Hepatocyte (in vitro differentiated cells): ENCODE data around the gene TLK2. TPM values are rescaled to one million over a fixed set of nuclear protein-coding genes. Genes with fewer than 3 reads are reported as not detected.

Experiments used
- DNase-seq: peaks from one replicate; pipeline ENCODE4 v3.0.0-alpha.2; 2016; ENCODE audit warnings: low spot score
- H2AFZ ChIP-seq: fragments of 200-600 bp; sonication (generic); 2 replicates; pipeline ENCODE4 v1.6.0; 2016; ENCODE audit warnings: antibody characterized with exemption, mild to moderate bottlenecking
- H3K27ac ChIP-seq: fragments of 200-600 bp; sonication (generic); 2 replicates; pipeline ENCODE4 v1.5.1; 2016; ENCODE audit warnings: mild to moderate bottlenecking
- H3K27me3 ChIP-seq: fragments of 200-600 bp; sonication (generic); 2 replicates; pipeline ENCODE4 v1.6.1; 2016
- H3K36me3 ChIP-seq: fragments of 200-600 bp; sonication (generic); replicated peaks from 2 replicates; pipeline ENCODE4 v1.5.1; 2016; ENCODE audit warnings: low read depth; ENCODE audit not compliant: insufficient read depth
- H3K4me1 ChIP-seq: fragments of 200-600 bp; sonication (generic); 2 replicates; pipeline ENCODE4 v1.5.1; 2016; ENCODE audit warnings: mild to moderate bottlenecking, moderate library complexity; ENCODE audit not compliant: insufficient read depth
- H3K4me2 ChIP-seq: fragments of 200-600 bp; sonication (generic); 2 replicates; pipeline ENCODE4 v1.6.0; 2016
- H3K4me3 ChIP-seq: fragments of 200-600 bp; sonication (generic); 2 replicates; pipeline ENCODE4 v1.5.1; 2016; ENCODE audit warnings: mild to moderate bottlenecking
- H3K79me2 ChIP-seq: fragments of 200-600 bp; sonication (generic); 2 replicates; pipeline ENCODE4 v1.6.0; 2017; ENCODE audit warnings: mild to moderate bottlenecking
- H3K9me2 ChIP-seq: fragments of 200-600 bp; sonication (generic); replicated peaks from 2 replicates; pipeline ENCODE4 v1.6.0; 2017; ENCODE audit warnings: mild to moderate bottlenecking; ENCODE audit not compliant: insufficient read depth
- H3K9me3 ChIP-seq: fragments of 200-600 bp; sonication (generic); 2 replicates; pipeline ENCODE4 v1.5.1; 2016; ENCODE audit warnings: low read depth, mild to moderate bottlenecking
- H4K20me1 ChIP-seq: fragments of 200-600 bp; sonication (generic); 2 replicates; pipeline ENCODE4 v1.6.0; 2016; ENCODE audit warnings: mild to moderate bottlenecking; ENCODE audit not compliant: insufficient read depth, poor library complexity, severe bottlenecking
- EZH2 ChIP-seq: fragments of 200-600 bp; sonication (generic); IDR thresholded peaks from 2 replicates; pipeline ENCODE4 v1.6.1; 2016; ENCODE audit warnings: antibody characterized with exemption, mild to moderate bottlenecking, borderline replicate concordance
- EZH2phosphoT487 ChIP-seq: fragments of 200-600 bp; sonication (generic); IDR thresholded peaks from one replicate; pipeline ENCODE4 v1.6.1; 2018; ENCODE audit warnings: antibody characterized with exemption, mild to moderate bottlenecking, low read depth, moderate library complexity; ENCODE audit not compliant: unreplicated experiment, severe bottlenecking
- WGBS: methylation state at CpG from one replicate; pipeline ENCODE4 v1.1.6; 2016; ENCODE audit warnings: low lambda C conversion rate; ENCODE audit errors: missing lambda C conversion rate; 5-methylcytosine and 5-hydroxymethylcytosine counted together
- polyA plus RNA-seq: library from polyadenylated mRNA; unstranded; fragments of >200 nt; fragmentation: Nextera tagmentation; extraction: Ambion mirVana; gene quantifications from 2 replicates; pipeline ENCODE4 v1.2.1, GENCODE V29; 2016
- total RNA-seq: library from RNA; depleted of rRNA; stranded (reverse); fragments of >200 nt; gene quantifications from 2 replicates; pipeline ENCODE4 v1.2.3, GENCODE V29; 2014
- TF ChIP-seq, protein P1 (sequence below): fragments of 200-600 bp; sonication (generic); IDR thresholded peaks from 2 replicates; pipeline ENCODE4 v1.5.1; 2016; ENCODE audit warnings: antibody characterized with exemption, mild to moderate bottlenecking; ENCODE audit not compliant: poor library complexity

The TLK2 gene
- total and polyA plus RNA-seq, 2 experiments from 2014 or later = 19.4 to 44.7 TPM

DNA sequence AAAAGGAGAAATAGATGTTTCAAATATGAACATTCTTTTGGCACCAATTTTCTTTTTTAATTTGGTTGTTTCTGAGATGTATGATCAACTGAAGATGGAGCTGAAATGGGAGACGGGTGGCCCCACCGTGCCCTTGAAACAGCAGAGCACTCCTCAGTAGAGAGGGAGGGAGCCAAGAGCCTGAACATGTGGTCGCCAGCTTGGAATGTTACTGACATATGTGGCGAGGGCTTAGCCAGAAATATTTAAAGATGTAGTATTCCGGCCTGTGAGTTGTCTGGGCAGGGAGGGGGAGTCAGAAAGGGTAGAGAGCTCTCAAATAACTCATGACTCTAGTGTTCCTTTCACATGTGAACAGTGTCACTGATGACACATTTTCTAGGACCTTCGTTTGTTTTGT lies 135.5 kb downstream of the TLK2 start:
- H3K4me3 ChIP-seq = no peak overlapping the region
- H3K27me3 ChIP-seq = no peaks in the 10 kb centered on the region
- 45% methylated on average over 6 of the region's 6 CpGs for WGBS
- peaks cover 9% of the 10 kb centered on the region for H3K4me1 ChIP-seq
- no peak overlapping the region for H2AFZ ChIP-seq
- no peak overlapping the region for H3K4me2 ChIP-seq
- H3K79me2 ChIP-seq = no peaks in the 10 kb centered on the region
- H3K9me2 ChIP-seq = no peaks in the 10 kb centered on the region
- no peaks in the 10 kb centered on the region for H4K20me1 ChIP-seq
- no peak overlapping the region for H3K27ac ChIP-seq
- H3K36me3 ChIP-seq = no peaks in the 10 kb centered on the region
- TF ChIP-seq EZH2 (no peak), EZH2phosphoT487 (no peak)
- TF ChIP-seq, protein P1, sequence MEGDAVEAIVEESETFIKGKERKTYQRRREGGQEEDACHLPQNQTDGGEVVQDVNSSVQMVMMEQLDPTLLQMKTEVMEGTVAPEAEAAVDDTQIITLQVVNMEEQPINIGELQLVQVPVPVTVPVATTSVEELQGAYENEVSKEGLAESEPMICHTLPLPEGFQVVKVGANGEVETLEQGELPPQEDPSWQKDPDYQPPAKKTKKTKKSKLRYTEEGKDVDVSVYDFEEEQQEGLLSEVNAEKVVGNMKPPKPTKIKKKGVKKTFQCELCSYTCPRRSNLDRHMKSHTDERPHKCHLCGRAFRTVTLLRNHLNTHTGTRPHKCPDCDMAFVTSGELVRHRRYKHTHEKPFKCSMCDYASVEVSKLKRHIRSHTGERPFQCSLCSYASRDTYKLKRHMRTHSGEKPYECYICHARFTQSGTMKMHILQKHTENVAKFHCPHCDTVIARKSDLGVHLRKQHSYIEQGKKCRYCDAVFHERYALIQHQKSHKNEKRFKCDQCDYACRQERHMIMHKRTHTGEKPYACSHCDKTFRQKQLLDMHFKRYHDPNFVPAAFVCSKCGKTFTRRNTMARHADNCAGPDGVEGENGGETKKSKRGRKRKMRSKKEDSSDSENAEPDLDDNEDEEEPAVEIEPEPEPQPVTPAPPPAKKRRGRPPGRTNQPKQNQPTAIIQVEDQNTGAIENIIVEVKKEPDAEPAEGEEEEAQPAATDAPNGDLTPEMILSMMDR = no peak
- DNase-seq = no peak
- no peaks in the 10 kb centered on the region for H3K9me3 ChIP-seq

DNA sequence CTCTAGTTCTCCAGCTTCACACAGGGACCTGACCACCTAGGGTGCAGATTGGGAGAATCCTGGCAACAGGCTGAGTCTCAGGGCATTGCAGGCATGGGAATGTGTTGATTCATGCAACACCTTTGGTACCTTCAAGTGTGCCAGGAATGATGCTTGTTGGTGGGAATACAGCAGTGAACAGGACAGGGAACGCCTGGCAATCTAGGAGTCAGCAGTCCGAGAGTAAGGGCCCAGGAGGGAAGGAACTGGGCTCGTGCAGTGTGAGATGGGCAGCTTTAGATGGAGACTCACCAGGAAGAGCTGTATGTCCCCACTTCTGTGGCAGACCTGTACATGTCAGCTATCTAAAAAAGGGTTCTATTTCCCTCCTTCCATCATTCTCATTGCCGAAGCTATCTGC lies 136.9 kb downstream of the TLK2 start:
- H3K27me3 ChIP-seq = no peaks in the 10 kb centered on the region
- no peaks in the 10 kb centered on the region for H3K79me2 ChIP-seq
- no peak overlapping the region for H2AFZ ChIP-seq
- WGBS = 92% methylated on average over 4 of the region's 4 CpGs
- no peak for DNase-seq
- H3K27ac ChIP-seq = no peak overlapping the region
- H3K4me1 ChIP-seq = peaks cover 9% of the 10 kb centered on the region
- H3K4me2 ChIP-seq = no peak overlapping the region
- no peaks in the 10 kb centered on the region for H3K9me3 ChIP-seq
- H3K4me3 ChIP-seq = no peak overlapping the region
- TF ChIP-seq EZH2 (no peak), EZH2phosphoT487 (no peak)
- TF ChIP-seq, protein P1 = no peak
- H4K20me1 ChIP-seq = no peaks in the 10 kb centered on the region
- H3K36me3 ChIP-seq = no peaks in the 10 kb centered on the region
- no peaks in the 10 kb centered on the region for H3K9me2 ChIP-seq

DNA sequence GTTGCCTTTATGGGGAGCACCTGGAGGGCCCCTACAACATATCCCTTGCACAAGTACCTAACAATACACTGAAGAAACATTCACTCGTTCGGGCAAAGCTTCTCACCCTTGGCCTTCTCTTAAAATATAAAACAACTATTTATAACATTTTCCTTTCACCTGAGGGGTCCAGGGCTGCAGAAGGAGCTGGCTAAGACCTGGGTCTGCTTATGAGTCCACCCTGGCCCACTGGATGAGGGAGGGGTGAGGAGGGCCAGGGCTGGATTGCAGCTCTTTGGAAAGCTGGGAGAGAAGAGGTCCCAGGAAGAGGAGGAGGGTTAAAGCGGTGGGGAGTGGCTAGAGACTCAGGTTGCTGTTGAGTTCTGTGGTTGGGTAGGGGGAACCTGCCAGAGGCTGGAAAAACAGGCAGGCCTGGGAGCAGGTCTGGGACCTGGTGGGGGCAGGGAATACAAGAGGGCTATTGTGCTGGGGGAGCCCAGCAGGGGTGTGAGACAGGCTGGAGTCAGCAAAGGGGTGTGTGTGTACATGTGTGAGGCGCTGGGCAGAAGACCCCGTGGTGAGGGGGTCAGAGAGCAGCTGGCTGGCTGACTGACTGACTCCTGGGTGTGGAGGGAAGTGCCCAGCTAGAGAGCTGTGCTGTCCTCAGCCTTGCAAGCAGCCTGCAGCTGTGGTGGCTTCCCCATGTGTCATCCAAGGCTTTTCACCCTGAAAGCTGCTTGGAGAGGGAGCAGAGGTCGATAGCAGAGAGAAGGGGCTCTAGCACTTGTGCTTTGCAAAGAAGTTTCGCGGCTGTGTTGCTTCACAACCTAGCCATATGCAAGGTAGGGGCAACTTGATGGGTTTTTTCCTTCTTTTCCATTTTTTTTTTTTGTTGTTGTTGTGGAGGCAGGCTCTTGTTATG lies 138.6 kb downstream of the TLK2 start:
- Histone ChIP-seq H4K20me1 (no peaks in the 10 kb centered on the region), H3K9me3 (no peaks in the 10 kb centered on the region), H3K4me1 (peaks cover 9% of the 10 kb centered on the region), H3K9me2 (no peaks in the 10 kb centered on the region), H3K27ac (no peak overlapping the region), H3K36me3 (no peaks in the 10 kb centered on the region), H3K79me2 (no peaks in the 10 kb centered on the region), H3K4me2 (no peak overlapping the region), H2AFZ (no peak overlapping the region), H3K27me3 (no peaks in the 10 kb centered on the region), H3K4me3 (no peak overlapping the region)
- TF ChIP-seq EZH2phosphoT487 (no peak), EZH2 (no peak)
- TF ChIP-seq, protein P1 = no peak
- no peak for DNase-seq
- 60% methylated on average over 8 of the region's 8 CpGs for WGBS
